ENCODE measurements around the gene KCNJ4.

GRCh38 chr22:38432264-38432663, 22.7 kb downstream of the KCNJ4 start:
- TF ChIP-seq CTCF (IDR thresholded peaks at IDR 0.05), result no peak
- no peak for TF ChIP-seq POLR2AphosphoS5 (IDR thresholded peaks at IDR 0.05; ENCODE audit: low read depth, low read length)
- no peak for TF ChIP-seq SIN3A (IDR thresholded peaks at IDR 0.05; ENCODE audit: borderline replicate concordance, insufficient read depth, low read depth, low read length)
- TF ChIP-seq, protein P1, sequence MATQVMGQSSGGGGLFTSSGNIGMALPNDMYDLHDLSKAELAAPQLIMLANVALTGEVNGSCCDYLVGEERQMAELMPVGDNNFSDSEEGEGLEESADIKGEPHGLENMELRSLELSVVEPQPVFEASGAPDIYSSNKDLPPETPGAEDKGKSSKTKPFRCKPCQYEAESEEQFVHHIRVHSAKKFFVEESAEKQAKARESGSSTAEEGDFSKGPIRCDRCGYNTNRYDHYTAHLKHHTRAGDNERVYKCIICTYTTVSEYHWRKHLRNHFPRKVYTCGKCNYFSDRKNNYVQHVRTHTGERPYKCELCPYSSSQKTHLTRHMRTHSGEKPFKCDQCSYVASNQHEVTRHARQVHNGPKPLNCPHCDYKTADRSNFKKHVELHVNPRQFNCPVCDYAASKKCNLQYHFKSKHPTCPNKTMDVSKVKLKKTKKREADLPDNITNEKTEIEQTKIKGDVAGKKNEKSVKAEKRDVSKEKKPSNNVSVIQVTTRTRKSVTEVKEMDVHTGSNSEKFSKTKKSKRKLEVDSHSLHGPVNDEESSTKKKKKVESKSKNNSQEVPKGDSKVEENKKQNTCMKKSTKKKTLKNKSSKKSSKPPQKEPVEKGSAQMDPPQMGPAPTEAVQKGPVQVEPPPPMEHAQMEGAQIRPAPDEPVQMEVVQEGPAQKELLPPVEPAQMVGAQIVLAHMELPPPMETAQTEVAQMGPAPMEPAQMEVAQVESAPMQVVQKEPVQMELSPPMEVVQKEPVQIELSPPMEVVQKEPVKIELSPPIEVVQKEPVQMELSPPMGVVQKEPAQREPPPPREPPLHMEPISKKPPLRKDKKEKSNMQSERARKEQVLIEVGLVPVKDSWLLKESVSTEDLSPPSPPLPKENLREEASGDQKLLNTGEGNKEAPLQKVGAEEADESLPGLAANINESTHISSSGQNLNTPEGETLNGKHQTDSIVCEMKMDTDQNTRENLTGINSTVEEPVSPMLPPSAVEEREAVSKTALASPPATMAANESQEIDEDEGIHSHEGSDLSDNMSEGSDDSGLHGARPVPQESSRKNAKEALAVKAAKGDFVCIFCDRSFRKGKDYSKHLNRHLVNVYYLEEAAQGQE (IDR thresholded peaks at IDR 0.05; ENCODE audit: insufficient read depth in 1 of 2, low read depth in 2 of 2, low read length in 1 of 2), result no peak
- TF ChIP-seq TCF7L2 (IDR thresholded peaks at IDR 0.05; ENCODE audit: low read depth, low read length), result no peak

Measured in Panc1 (cell line).